HCT116 (cell line): Measurements from ENCODE around the gene CEP112. TPM values are rescaled to one million over a fixed set of nuclear protein-coding genes. Genes with fewer than 3 reads are reported as not detected.
"Not testable (repeated sequence)": the region's sequence is repeated elsewhere in the genome, so short reads cannot be mapped to it uniquely, and the experiment has no call there.

ENCODE experiments used
- ATAC-seq: fragments of 200-7000 bp; cut with Tn5 transposase; 2 replicates; pipeline ENCODE4 v1.9.1; 2020; ENCODE audit warnings: mild to moderate bottlenecking, moderate library complexity
- BruUV-seq: library from RNA; stranded (reverse); fragments of 400-500 nt; replicated peaks from 2 replicates; lab custom pipeline; 2021; lab: Mats Ljungman, UMichigan
- CTCF ChIA-PET: fragments of 300-600 bp; sonication (Branson Sonifier 250); formaldehyde crosslinking; loops from one replicate; lab custom pipeline; 2021; ENCODE audit warnings: antibody characterized with exemption; lab: Charles Lee
- POLR2A ChIA-PET: fragments of 300-600, 350-600 bp; sonication (Branson Sonifier 250); formaldehyde crosslinking; loops from one replicate; lab custom pipeline; 2021; ENCODE audit warnings: antibody characterized with exemption; lab: Charles Lee
- RAD21 ChIA-PET, 2 experiments: fragments of 300-600 bp; sonication (Branson Sonifier 250); formaldehyde crosslinking; loops; one replicate each; lab custom pipeline; 2023; ENCODE audit warnings: low total read pairs in 2 of 2; ENCODE audit not compliant: uncharacterized antibody in 2 of 2, unreplicated experiment in 2 of 2, low non-redundant PET in 1 of 2; lab: Charles Lee
- DNase-seq: peaks from one replicate; pipeline ENCODE4 v3.0.0-alpha.2; 2010; ENCODE audit warnings: low read depth, low spot score
- H2AFZ ChIP-seq: fragments of 200-600 bp; shearing (Covaris generic), sonication (generic); 2 replicates; pipeline ENCODE4 v1.6.1; 2017; ENCODE audit warnings: low read depth, mixed run types, mixed read lengths, antibody characterized with exemption, low read length; ENCODE audit not compliant: poor library complexity, severe bottlenecking
- H3K27ac ChIP-seq: 2 replicates; pipeline ENCODE4 v1.5.1; 2012; ENCODE audit warnings: low read depth, low read length
- H3K27me3 ChIP-seq: fragments of 200-600 bp; sonication (generic); 2 replicates; pipeline ENCODE4 v1.6.1; 2016; ENCODE audit warnings: mixed run types, low read length, mixed read lengths; ENCODE audit not compliant: insufficient read depth
- H3K36me3 ChIP-seq, 2 experiments: fragments of 200-500 bp in 1 of 2; fragments of 200-600 bp in 1 of 2; sonication (Bioruptor generic) in 1 of 2; sonication (generic) in 1 of 2; 2 replicates each; pipeline versions ENCODE4 v1.5.1 to v1.6.1; 2014 to 2016; ENCODE audit warnings: low read length in 2 of 2, inconsistent platforms in 1 of 2, mixed read lengths in 1 of 2, mixed run types in 1 of 2; ENCODE audit not compliant: insufficient read depth in 2 of 2, control insufficient read depth in 1 of 2
- H3K4me1 ChIP-seq, 2 experiments: fragments of 200-600 bp in 1 of 2; sonication (generic) in 1 of 2; 2 replicates each; pipeline versions ENCODE4 v1.5.1 to v1.6.1; 2012 to 2017; ENCODE audit warnings: low read length in 2 of 2, inconsistent platforms in 1 of 2, mild to moderate bottlenecking in 1 of 2, mixed read lengths in 1 of 2, mixed run types in 1 of 2, moderate library complexity in 1 of 2; ENCODE audit not compliant: insufficient read depth in 2 of 2, control insufficient read depth in 1 of 2
- H3K4me2 ChIP-seq: fragments of 200-600 bp; sonication (generic); 2 replicates; pipeline ENCODE4 v1.6.1; 2017; ENCODE audit warnings: mixed run types, low read length, mixed read lengths
- H3K4me3 ChIP-seq, 2 experiments: fragments of 200-600 bp in 1 of 2; sonication (generic) in 1 of 2; replicated peaks in 1 of 2; 2 replicates each; pipeline ENCODE4 v1.5.1; 2011 to 2016; ENCODE audit warnings: low read length in 2 of 2, control low read depth in 1 of 2, low read depth in 1 of 2, mild to moderate bottlenecking in 1 of 2, mixed read lengths in 1 of 2, mixed run types in 1 of 2
- H3K79me2 ChIP-seq: fragments of 200-600 bp; sonication (generic); 2 replicates; pipeline ENCODE4 v1.6.1; 2017; ENCODE audit warnings: mild to moderate bottlenecking, mixed run types, low read length, moderate library complexity, mixed read lengths; ENCODE audit not compliant: insufficient read depth
- H3K9ac ChIP-seq: fragments of 200-600 bp; sonication (generic); 2 replicates; pipeline ENCODE4 v1.6.1; 2016; ENCODE audit warnings: low read length, mixed read lengths
- H3K9me2 ChIP-seq: fragments of 200-600 bp; sonication (generic), shearing (Covaris generic); 2 replicates; pipeline ENCODE4 v1.6.1; 2017; ENCODE audit warnings: mixed run types, mild to moderate bottlenecking, moderate library complexity; ENCODE audit not compliant: insufficient read depth
- H3K9me3 ChIP-seq, 2 experiments: fragments of 200-500 bp in 1 of 2; fragments of 200-600 bp in 1 of 2; sonication (Bioruptor generic) in 1 of 2; sonication (generic) in 1 of 2; 2 replicates each; pipeline ENCODE4 v1.6.1; 2014 to 2017; ENCODE audit warnings: low read length in 2 of 2, mixed read lengths in 2 of 2, inconsistent platforms in 1 of 2, low read depth in 1 of 2, mild to moderate bottlenecking in 1 of 2, mixed run types in 1 of 2, moderate library complexity in 1 of 2; ENCODE audit not compliant: control insufficient read depth in 1 of 2, insufficient read depth in 1 of 2
- H4K20me1 ChIP-seq: fragments of 200-600 bp; sonication (generic), shearing (Covaris generic); 2 replicates; pipeline ENCODE4 v1.6.1; 2017; ENCODE audit warnings: mixed run types, mild to moderate bottlenecking, moderate library complexity; ENCODE audit not compliant: insufficient read depth
- CEBPB ChIP-seq: IDR thresholded peaks from 2 replicates; pipeline ENCODE4 v1.6.1; 2012; ENCODE audit warnings: low read depth
- CTCF ChIP-seq, 3 experiments: fragments of 200-600 bp in 1 of 3; sonication (generic) in 1 of 3; IDR thresholded peaks in 2 of 3; conservative IDR thresholded peaks in 1 of 3; 2 replicates each; pipeline ENCODE4 v1.5.1; 2012 to 2017; ENCODE audit warnings: low read depth in 2 of 3, low read length in 2 of 3, antibody characterized with exemption in 1 of 3, borderline replicate concordance in 1 of 3, control low read depth in 1 of 3, mild to moderate bottlenecking in 1 of 3, mixed read lengths in 1 of 3, mixed run types in 1 of 3, moderate library complexity in 1 of 3; ENCODE audit not compliant: insufficient read depth in 1 of 3
- EGR1 ChIP-seq: IDR thresholded peaks from 2 replicates; pipeline ENCODE4 v1.6.1; 2012; ENCODE audit warnings: low read depth
- EZH2phosphoT487 ChIP-seq: fragments of 200-600 bp; IDR thresholded peaks from 2 replicates; pipeline ENCODE4 v1.6.1; 2018; ENCODE audit warnings: antibody characterized with exemption, borderline replicate concordance
- JUND ChIP-seq: IDR thresholded peaks from 2 replicates; pipeline ENCODE4 v1.6.1; 2012
- POLR2A ChIP-seq: IDR thresholded peaks from 2 replicates; pipeline ENCODE4 v1.7.0; 2011; ENCODE audit warnings: borderline replicate concordance; ENCODE audit not compliant: insufficient read depth, insufficient read length; ENCODE audit errors: extremely low read depth
- RAD21 ChIP-seq: IDR thresholded peaks from 2 replicates; pipeline ENCODE4 v1.6.1; 2012; ENCODE audit warnings: low read depth, mild to moderate bottlenecking
- REST ChIP-seq: IDR thresholded peaks from 2 replicates; pipeline ENCODE4 v1.6.1; 2012; ENCODE audit warnings: low read depth
- SIN3A ChIP-seq: IDR thresholded peaks from 2 replicates; pipeline ENCODE4 v1.6.1; 2012; ENCODE audit warnings: low read depth
- SRF ChIP-seq: IDR thresholded peaks from 2 replicates; pipeline ENCODE4 v1.6.1; 2012; ENCODE audit warnings: low read depth
- TCF7L2 ChIP-seq: IDR thresholded peaks from 2 replicates; pipeline ENCODE4 v1.7.0; 2011; ENCODE audit warnings: borderline replicate concordance, inconsistent platforms; ENCODE audit not compliant: insufficient read depth, insufficient read length; ENCODE audit errors: extremely low read depth
- YY1 ChIP-seq: IDR thresholded peaks from 2 replicates; pipeline ENCODE4 v1.6.1; 2011; ENCODE audit warnings: low read length, low read depth, moderate library complexity, mild to moderate bottlenecking; ENCODE audit not compliant: insufficient replicate concordance; ENCODE audit errors: extremely low read depth
- ZBTB33 ChIP-seq: IDR thresholded peaks from 2 replicates; pipeline ENCODE4 v1.6.1; 2011; ENCODE audit warnings: mild to moderate bottlenecking, low read length, moderate library complexity; ENCODE audit not compliant: insufficient replicate concordance; ENCODE audit errors: extremely low read depth
- ZFX ChIP-seq: fragments of 450-650 bp; IDR thresholded peaks from 2 replicates; pipeline ENCODE4 v1.6.1; 2017
- intact Hi-C: fragments of 100-400 bp; cut with micrococcal nuclease; formaldehyde crosslinking; loops from 2 replicates; pipeline ENCODE4 v1.10.0; 2022
- total RNA-seq: library from RNA; stranded (reverse); gene quantifications from one replicate; pipeline ENCODE4 v1.2.1, GENCODE V29; 2021; ENCODE audit not compliant: unreplicated experiment

The CEP112 gene
- total RNA-seq, 1 experiment from 2014 or later = 10.9 TPM

GRCh38 chr17:66085221-66085620 is 106.7 kb downstream of the CEP112 start:
- POLR2A ChIA-PET = no interaction called here
- no peak for TF ChIP-seq POLR2A
- no peak for TF ChIP-seq EGR1
- TF ChIP-seq REST = no peak
- no peak for TF ChIP-seq ZFX
- no peak for TF ChIP-seq TCF7L2
- TF ChIP-seq JUND = no peak
- TF ChIP-seq CEBPB = no peak
- TF ChIP-seq YY1 = no peak
- no peak for TF ChIP-seq RAD21
- no peak for TF ChIP-seq SIN3A
- TF ChIP-seq ZBTB33 = no peak
- no peak for TF ChIP-seq CTCF (IDR thresholded peaks at IDR 0.05 in 2 of 3, conservative IDR thresholded peaks at IDR 0.05 in 1 of 3; ENCODE audit: borderline replicate concordance in 1 of 3, insufficient read depth in 1 of 3, low read depth in 2 of 3, low read length in 2 of 3)
- no peak for TF ChIP-seq EZH2phosphoT487
- no peak for TF ChIP-seq SRF
- H2AFZ ChIP-seq = no peak overlapping the region
- ATAC-seq (no peak), DNase-seq (no peak)
- H3K4me2 ChIP-seq = no peak overlapping the region
- no TSS peak for BruUV-seq
- CTCF ChIA-PET = no interaction called here
- RAD21 ChIA-PET = no interaction called here
- H3K9me2 ChIP-seq = no peaks in the 10 kb centered on the region
- no peak overlapping the region for H3K4me3 ChIP-seq
- no peak overlapping the region for H3K27ac ChIP-seq
- no peaks in the 10 kb centered on the region for H3K4me1 ChIP-seq
- H3K27me3 ChIP-seq = no peaks in the 10 kb centered on the region
- H3K9me3 ChIP-seq = peaks cover 0 to 5% of the 10 kb centered on the region in 2 experiments; a peak in 1 of 4 replicates
- H3K36me3 ChIP-seq = no peaks in the 10 kb centered on the region
- intact Hi-C loops = no loop called here
- H3K9ac ChIP-seq = no peak overlapping the region
- H4K20me1 ChIP-seq = no peaks in the 10 kb centered on the region
- H3K79me2 ChIP-seq = no peaks in the 10 kb centered on the region

- H3K4me1 ChIP-seq, H3K27me3 ChIP-seq, H3K4me2 ChIP-seq, POLR2A ChIA-PET, RAD21 ChIA-PET, H3K9me2 ChIP-seq, H3K4me3 ChIP-seq, H3K27ac ChIP-seq, ATAC-seq, H2AFZ ChIP-seq, intact Hi-C loops, DNase-seq, H3K36me3 ChIP-seq, H3K9me3 ChIP-seq, CTCF ChIA-PET, H4K20me1 ChIP-seq, H3K79me2 ChIP-seq, H3K9ac ChIP-seq, BruUV-seq: not testable (repeated sequence)
Observed at GRCh38 chr17:66080670-66081069, 111.3 kb downstream of the CEP112 start.
